RWPE2 (cell line): ENCODE results near the gene DCAF10.

ENCODE experiments used
- ATAC-seq: fragments of 200-7000 bp; cut with Tn5 transposase; 3 replicates; pipeline ENCODE4 v1.9.1; 2021; ENCODE audit warnings: low read depth
- DNase-seq: peaks from one replicate; pipeline ENCODE4 v3.0.0-alpha.2; 2020; ENCODE audit warnings: low spot score
- H3K27ac ChIP-seq: fragments of 450-650 bp; 2 replicates; pipeline ENCODE4 v1.5.1; 2017; ENCODE audit warnings: mild to moderate bottlenecking; ENCODE audit not compliant: poor library complexity, severe bottlenecking
- H3K27me3 ChIP-seq: fragments of 250-450 bp; sonication (Bioruptor Pico); 2 replicates; pipeline ENCODE4 v1.5.1; 2021; ENCODE audit warnings: mild to moderate bottlenecking, moderate library complexity; ENCODE audit not compliant: insufficient read depth, poor library complexity, severe bottlenecking
- H3K36me3 ChIP-seq: fragments of 250-450 bp; sonication (Bioruptor Pico); 2 replicates; pipeline ENCODE4 v1.5.1; 2020; ENCODE audit warnings: low read depth, mild to moderate bottlenecking, moderate library complexity
- H3K4me1 ChIP-seq: fragments of 250-450 bp; sonication (Bioruptor Pico); 2 replicates; pipeline ENCODE4 v1.5.1; 2021; ENCODE audit warnings: mild to moderate bottlenecking, moderate library complexity; ENCODE audit not compliant: insufficient read depth, poor library complexity, severe bottlenecking
- H3K4me3 ChIP-seq: fragments of 250-450 bp; sonication (Bioruptor Pico); 2 replicates; pipeline ENCODE4 v1.5.1; 2021; ENCODE audit warnings: mild to moderate bottlenecking, moderate library complexity; ENCODE audit not compliant: severe bottlenecking
- H3K9me3 ChIP-seq: fragments of 250-450 bp; sonication (Bioruptor Pico); 2 replicates; pipeline ENCODE4 v1.5.1; 2021; ENCODE audit warnings: mild to moderate bottlenecking, moderate library complexity; ENCODE audit not compliant: severe bottlenecking
- CTCF ChIP-seq: fragments of 450-650 bp; IDR thresholded peaks from one replicate; pipeline ENCODE4 v1.5.1; 2017; ENCODE audit warnings: mild to moderate bottlenecking, moderate library complexity; ENCODE audit not compliant: poor library complexity, severe bottlenecking

The DCAF10 gene

GRCh38 chr9:37839496-37840461 lies 39.2 kb downstream of the DCAF10 start:
- ATAC-seq (peak; percentile 44; the same call in 1 of the 3 replicates), DNase-seq (no peak)
- TF ChIP-seq CTCF, result no peak
- H3K9me3 ChIP-seq, result peaks cover 2% of the 10 kb centered on the region
- peaks cover 27% of the 10 kb centered on the region for H3K36me3 ChIP-seq
- peaks cover 14% of the 10 kb centered on the region for H3K4me1 ChIP-seq
- H3K27me3 ChIP-seq, result no peaks in the 10 kb centered on the region
- H3K27ac ChIP-seq, result peak overlapping the region; percentile 13
- H3K4me3 ChIP-seq, result no peak overlapping the region

DNA sequence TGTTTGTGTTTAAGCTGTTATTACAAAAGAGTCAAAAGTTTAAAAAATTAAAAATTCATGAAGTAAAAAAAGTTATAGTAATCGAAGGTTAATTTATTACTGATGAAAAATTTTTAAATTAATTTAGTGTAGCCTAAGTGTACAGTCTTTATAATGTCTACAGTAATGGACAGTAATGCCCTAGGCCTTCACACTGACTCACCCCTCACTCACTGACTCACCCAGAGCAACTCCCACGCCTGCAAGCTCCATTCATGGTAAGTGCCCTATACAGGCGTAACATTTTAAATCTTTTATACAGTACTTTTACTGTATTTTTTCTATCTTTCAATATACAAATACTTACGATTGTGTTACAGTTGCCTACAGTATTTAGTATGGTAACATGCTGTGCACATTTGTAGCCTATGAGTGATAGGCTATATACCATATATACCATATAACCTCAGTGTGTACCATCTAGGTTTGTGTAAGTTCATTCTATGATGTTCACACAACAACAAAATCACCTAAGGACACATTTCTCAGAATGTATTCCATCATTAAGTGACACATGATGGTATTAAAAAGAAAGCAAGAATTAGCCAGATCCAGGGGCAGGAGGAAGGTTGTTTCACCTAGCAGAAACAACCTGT lies 40.1 kb downstream of the DCAF10 start:
- H3K27me3 ChIP-seq, result no peaks in the 10 kb centered on the region
- peak overlapping the region; percentile 13 for H3K27ac ChIP-seq
- no peak overlapping the region for H3K4me3 ChIP-seq
- no peak for TF ChIP-seq CTCF
- DNase-seq (peak; percentile 71), ATAC-seq (peak; percentile 100)
- peaks cover 2% of the 10 kb centered on the region for H3K9me3 ChIP-seq
- peaks cover 30% of the 10 kb centered on the region for H3K36me3 ChIP-seq
- peaks cover 14% of the 10 kb centered on the region for H3K4me1 ChIP-seq

- ATAC-seq, result no peak
- no peak for DNase-seq
- no peaks in the 10 kb centered on the region for H3K9me3 ChIP-seq
- peaks cover 10% of the 10 kb centered on the region for H3K36me3 ChIP-seq
- H3K27me3 ChIP-seq, result no peaks in the 10 kb centered on the region
- no peak overlapping the region for H3K4me3 ChIP-seq
- no peak for TF ChIP-seq CTCF
- no peak overlapping the region for H3K27ac ChIP-seq
- H3K4me1 ChIP-seq, result no peaks in the 10 kb centered on the region
Observed at GRCh38 chr9:37852222-37852621, 51.6 kb downstream of the DCAF10 start.

DNA sequence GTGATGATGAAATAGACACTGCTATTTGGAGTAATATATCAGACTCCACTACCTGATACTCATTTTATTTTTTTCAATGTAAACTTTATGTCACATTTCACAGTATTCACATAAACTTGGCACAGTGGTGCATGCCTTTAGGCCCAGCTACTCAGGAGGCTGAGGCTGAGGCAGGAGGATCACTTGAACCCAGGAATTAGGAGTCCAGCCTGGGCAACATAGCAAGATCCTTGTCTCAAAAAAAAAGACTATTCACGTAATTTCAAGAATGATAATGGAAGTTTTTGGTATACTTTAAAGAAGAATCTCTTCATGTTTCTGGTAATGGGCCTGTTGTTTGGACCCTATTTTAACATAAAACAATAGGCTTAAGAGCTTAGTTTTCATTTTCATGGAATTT lies 56.0 kb downstream of the DCAF10 start:
- DNase-seq (no peak), ATAC-seq (no peak)
- H3K9me3 ChIP-seq, result no peaks in the 10 kb centered on the region
- no peak for TF ChIP-seq CTCF
- H3K4me3 ChIP-seq, result no peak overlapping the region
- peaks cover 43% of the 10 kb centered on the region for H3K36me3 ChIP-seq
- no peaks in the 10 kb centered on the region for H3K27me3 ChIP-seq
- no peaks in the 10 kb centered on the region for H3K4me1 ChIP-seq
- no peak overlapping the region for H3K27ac ChIP-seq

- H3K4me3 ChIP-seq, result no peak overlapping the region
- no peak overlapping the region for H3K27ac ChIP-seq
- H3K27me3 ChIP-seq, result no peaks in the 10 kb centered on the region
- ATAC-seq (no peak), DNase-seq (no peak)
- H3K36me3 ChIP-seq, result peaks cover 57% of the 10 kb centered on the region
- H3K4me1 ChIP-seq, result no peaks in the 10 kb centered on the region
- no peaks in the 10 kb centered on the region for H3K9me3 ChIP-seq
- TF ChIP-seq CTCF, result peak; percentile 32
Observed at GRCh38 chr9:37859043-37859442, 58.4 kb downstream of the DCAF10 start.
